Type B pancreatic cell (in vitro differentiated cells): Measurements from ENCODE around the gene ARRDC5. TPM values are rescaled to one million over a fixed set of nuclear protein-coding genes. Genes with fewer than 3 reads are reported as not detected.
A peak's percentile ranks its signal among the peaks of the same experiment; 100 is the strongest.

Experiments used
- DNase-seq: peaks from one replicate; pipeline ENCODE4 v3.0.0; 2021; ENCODE audit warnings: mixed read lengths; ENCODE audit not compliant: unreplicated experiment; ENCODE audit errors: extremely low spot score
- H3K27ac Mint-ChIP-seq: 2 replicates; pipeline ENCODE4 v1.8.0; 2021; ENCODE audit warnings: mild to moderate bottlenecking, mixed read lengths
- H3K27me3 Mint-ChIP-seq: 2 replicates; pipeline ENCODE4 v1.8.0; 2021; ENCODE audit warnings: mixed read lengths
- H3K36me3 Mint-ChIP-seq: 2 replicates; pipeline ENCODE4 v1.8.0; 2021; ENCODE audit warnings: mixed read lengths
- H3K4me1 Mint-ChIP-seq: one replicate; pipeline ENCODE4 v1.8.0; 2021; ENCODE audit warnings: mixed read lengths; ENCODE audit not compliant: unreplicated experiment
- H3K4me3 Mint-ChIP-seq: 2 replicates; pipeline ENCODE4 v1.8.0; 2021; ENCODE audit warnings: mild to moderate bottlenecking, mixed read lengths
- H3K9me3 Mint-ChIP-seq: 2 replicates; pipeline ENCODE4 v1.8.0; 2021; ENCODE audit warnings: mixed read lengths
- CTCF ChIP-seq: fragments of 200-600 bp; sonication (generic); conservative IDR thresholded peaks from 2 replicates; pipeline ENCODE4 v1.5.0; 2021; ENCODE audit warnings: antibody characterized with exemption, mild to moderate bottlenecking
- total RNA-seq: library from RNA; stranded (reverse); gene quantifications from 2 replicates; pipeline ENCODE4 v1.2.1, GENCODE V29; 2021; ENCODE audit warnings: low replicate concordance

The ARRDC5 gene
- total RNA-seq, 1 donor from 2014 or later: not detected

- no peak for DNase-seq
- H3K4me1 Mint-ChIP-seq: peaks cover 23% of the 10 kb centered on the region
- H3K27ac Mint-ChIP-seq: peak overlapping the region; percentile 57
- peaks cover 7% of the 10 kb centered on the region for H3K36me3 Mint-ChIP-seq
- TF ChIP-seq CTCF: peak; percentile 73
- H3K9me3 Mint-ChIP-seq: no peaks in the 10 kb centered on the region
- H3K4me3 Mint-ChIP-seq: peak overlapping the region; percentile 91
- H3K27me3 Mint-ChIP-seq: no peaks in the 10 kb centered on the region
Measured at GRCh38 chr19:4911786-4912672, 9.3 kb upstream of the ARRDC5 start.

DNA sequence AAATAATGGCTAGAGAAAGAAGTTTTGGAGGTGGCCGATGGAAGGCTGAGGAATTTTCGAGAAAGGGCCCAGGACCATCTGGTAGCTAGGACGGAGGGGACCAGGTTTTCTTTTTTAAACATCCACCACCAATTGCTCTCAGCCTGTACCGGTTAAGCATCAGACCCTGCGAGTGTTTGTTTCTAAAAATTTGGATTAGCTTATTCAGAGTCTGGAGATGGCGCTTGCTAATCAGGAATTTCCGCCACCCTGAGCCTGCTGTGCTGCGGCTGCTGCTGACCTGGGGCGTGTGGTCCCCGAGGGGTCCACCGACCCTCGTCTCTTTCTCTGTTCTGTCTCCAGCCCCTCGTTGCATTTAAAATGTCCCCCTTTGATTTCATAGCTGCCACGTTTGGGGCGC lies 8.6 kb upstream of the ARRDC5 start:
- Mint-ChIP-seq H3K4me1 (peaks cover 23% of the 10 kb centered on the region), H3K9me3 (no peaks in the 10 kb centered on the region), H3K27ac (peak overlapping the region; percentile 57), H3K4me3 (peak overlapping the region; percentile 91), H3K36me3 (peaks cover 7% of the 10 kb centered on the region), H3K27me3 (no peaks in the 10 kb centered on the region)
- TF ChIP-seq CTCF: no peak
- no peak for DNase-seq

- H3K27ac Mint-ChIP-seq: peak overlapping the region; percentile 56
- TF ChIP-seq CTCF: no peak
- DNase-seq: no peak
- peaks cover 23% of the 10 kb centered on the region for H3K4me1 Mint-ChIP-seq
- H3K9me3 Mint-ChIP-seq: no peaks in the 10 kb centered on the region
- H3K36me3 Mint-ChIP-seq: peaks cover 7% of the 10 kb centered on the region
- H3K27me3 Mint-ChIP-seq: no peaks in the 10 kb centered on the region
- peak overlapping the region; percentile 91 for H3K4me3 Mint-ChIP-seq
Measured at GRCh38 chr19:4910594-4911281, 8.0 kb upstream of the ARRDC5 start.

- no peaks in the 10 kb centered on the region for H3K27me3 Mint-ChIP-seq
Measured at GRCh38 chr19:4909897-4910593, 7.3 kb upstream of the ARRDC5 start.

More at GRCh38 chr19:4909897-4910593, 7.3 kb upstream of the ARRDC5 start:
- peaks cover 7% of the 10 kb centered on the region for H3K36me3 Mint-ChIP-seq
- peaks cover 23% of the 10 kb centered on the region for H3K4me1 Mint-ChIP-seq
- peak overlapping the region; percentile 56 for H3K27ac Mint-ChIP-seq
- peak; percentile 93 for DNase-seq
- no peaks in the 10 kb centered on the region for H3K9me3 Mint-ChIP-seq
- H3K4me3 Mint-ChIP-seq: peak overlapping the region; percentile 91
- no peak for TF ChIP-seq CTCF
